ENCODE results near the gene PJA1.

DNA sequence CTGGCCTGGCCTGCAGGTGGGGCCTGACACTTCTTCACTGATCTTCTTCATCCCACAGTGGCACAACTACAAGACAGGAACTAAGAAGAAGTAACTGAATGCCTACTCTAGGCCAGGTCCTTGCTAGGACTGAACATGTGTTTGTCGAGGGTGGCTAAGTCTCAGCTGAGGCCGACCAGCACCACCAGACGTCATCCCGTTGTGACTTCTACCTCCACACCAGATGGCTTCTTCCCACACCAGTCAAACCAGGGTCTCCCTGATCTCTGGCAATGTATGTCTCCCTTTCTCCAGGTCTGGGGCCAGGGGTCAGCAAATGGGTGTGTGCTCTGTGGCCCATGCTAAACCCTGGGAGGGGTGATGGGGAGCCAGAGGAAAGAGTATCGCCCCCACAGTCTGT is 40.2 kb downstream of the PJA1 start:
- no peak for TF ChIP-seq CTCF (IDR thresholded peaks at IDR 0.05)
- no peak for TF ChIP-seq POLR2A (IDR thresholded peaks at IDR 0.05)
